Stimulated activated CD4-positive, alpha-beta T cell treated with anti-CD3 and anti-CD28 coated beads, TNF-alpha, amount 100 ng/mL, for 1 hour (primary cell): ENCODE results near the gene UBE2V1.
"Not testable (repeated sequence)": the region's sequence is repeated elsewhere in the genome, so short reads cannot be mapped to it uniquely, and the experiment has no call there.

ENCODE experiments used
- DNase-seq, 3 donors: peaks; one replicate each; pipeline ENCODE4 v3.0.0-alpha.2; 2020; ENCODE audit warnings: low read depth in 3 of 3, low spot score in 1 of 3

UBE2V1 gene

DNA sequence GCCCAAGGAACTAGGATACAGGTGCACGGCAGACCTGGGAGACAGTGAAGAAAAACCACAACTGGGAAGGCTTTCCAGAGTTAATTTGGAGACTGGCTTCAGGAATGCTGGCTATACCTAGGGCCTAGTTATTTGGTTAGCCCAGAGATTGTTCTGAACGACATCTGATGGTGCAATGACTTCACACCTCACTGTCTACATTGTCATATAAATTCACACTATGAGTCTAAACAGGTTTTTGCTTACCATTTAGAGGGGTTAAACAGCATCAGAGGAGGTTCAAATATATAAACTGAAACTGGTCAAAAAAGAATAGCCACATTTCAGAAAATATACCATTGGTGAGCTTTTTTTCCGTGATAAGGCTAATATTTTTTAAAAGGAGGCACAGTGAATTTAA lies 16.7 kb downstream of the UBE2V1 start:
- DNase-seq, result no peak

DNA sequence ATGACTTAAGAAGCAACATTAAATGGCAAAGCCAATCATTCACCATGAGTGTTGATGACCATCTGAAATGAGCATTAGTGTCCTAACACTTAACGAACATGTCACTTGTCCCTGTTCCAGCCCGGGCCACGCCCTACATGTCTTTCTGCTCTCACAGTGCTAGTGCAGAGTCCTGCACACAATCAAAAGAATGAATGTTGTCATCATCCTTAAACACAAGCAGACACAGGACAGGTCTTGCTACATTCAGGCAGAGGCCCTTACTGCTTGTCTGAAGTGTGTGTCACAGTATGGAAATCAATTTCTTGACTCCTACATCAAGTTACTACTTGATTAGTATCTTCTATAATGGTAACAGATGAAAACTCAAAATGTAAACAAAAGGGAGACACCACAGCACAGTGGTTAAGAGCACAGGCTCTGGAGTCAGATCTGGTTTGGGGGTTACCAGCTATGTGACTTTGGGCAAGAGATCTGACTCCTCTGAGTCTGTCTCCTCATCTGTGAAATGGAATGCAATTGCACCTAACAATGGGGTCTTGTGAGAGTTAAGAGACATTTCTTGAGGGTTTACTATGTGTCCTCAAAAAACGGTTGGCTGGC lies 17.4 kb downstream of the UBE2V1 start:
- no peak for DNase-seq

GRCh38 chr20:50094522-50094921 lies 18.4 kb downstream of the UBE2V1 start:
- DNase-seq, result no peak

- DNase-seq, result no peak
These were observed 19.7 kb downstream of the UBE2V1 start for GRCh38 chr20:50093240-50093639.

- no peak for DNase-seq
These were observed 20.5 kb downstream of the UBE2V1 start for GRCh38 chr20:50092436-50092835.

DNA sequence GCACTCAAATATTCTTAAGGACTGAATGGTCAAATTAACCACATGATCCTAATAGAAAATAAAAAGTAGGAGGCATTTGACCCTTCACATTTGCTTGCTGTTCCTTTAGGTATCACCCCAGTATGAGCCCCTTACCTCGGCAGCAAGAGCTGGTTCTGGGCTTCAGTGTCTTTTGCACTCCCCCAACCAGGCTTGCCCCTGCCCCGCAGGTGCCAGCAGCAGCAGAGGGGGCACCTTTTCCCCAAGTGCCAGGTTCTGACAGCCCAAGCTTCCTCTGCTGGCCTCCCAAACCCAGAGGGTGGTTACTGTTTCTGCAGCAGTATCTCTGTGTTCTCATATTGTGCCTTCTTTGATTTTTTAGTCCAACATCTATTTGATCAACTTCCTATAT lies 23.2 kb downstream of the UBE2V1 start:
- no peak for DNase-seq

GRCh38 chr20:50089140-50089786 lies 23.7 kb downstream of the UBE2V1 start:
- DNase-seq, result no peak

GRCh38 chr20:50088022-50088421 lies 24.9 kb downstream of the UBE2V1 start:
- DNase-seq, result no peak

DNA sequence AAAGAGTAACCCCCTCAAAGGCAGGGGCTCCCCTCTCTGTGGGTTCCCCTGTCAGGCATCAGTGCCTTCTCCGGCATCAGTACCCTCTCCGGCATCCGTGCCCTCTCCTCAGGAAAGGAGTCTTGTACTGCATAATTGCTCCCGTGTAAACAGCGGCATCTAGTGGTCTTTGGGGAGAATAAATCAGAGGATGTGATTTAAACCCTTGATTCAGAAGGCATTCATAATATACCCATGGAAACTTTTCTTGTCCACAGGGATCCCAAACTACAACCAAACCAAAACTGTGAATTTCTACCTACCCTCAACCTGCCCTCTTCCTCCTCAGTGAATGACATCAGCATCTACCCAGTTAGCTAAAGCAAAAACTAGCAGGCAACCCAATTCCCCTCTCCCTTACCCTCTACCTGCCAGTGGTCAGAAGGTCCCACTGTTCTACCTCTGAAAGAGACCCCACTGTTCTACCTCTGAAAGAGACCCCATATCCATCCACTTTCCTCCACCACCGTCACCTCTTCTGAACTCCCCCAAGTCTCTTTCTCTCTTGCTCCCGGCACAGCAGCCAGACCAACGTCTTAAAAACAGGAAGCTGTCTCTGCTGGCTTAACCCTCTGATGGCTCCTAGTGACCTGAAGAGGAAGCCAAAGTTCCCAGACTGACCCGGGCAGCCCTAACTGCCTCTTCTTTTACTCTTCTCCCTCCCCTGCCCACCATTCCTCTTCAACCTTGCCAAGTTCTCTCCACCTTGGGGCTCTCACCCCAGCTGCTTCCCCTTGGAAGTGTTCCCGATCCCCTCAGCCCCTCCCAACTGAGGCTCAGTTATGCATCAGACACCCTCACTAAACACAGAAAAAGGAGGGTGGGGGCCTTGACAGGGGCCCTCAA lies 27.2 kb downstream of the UBE2V1 start:
- DNase-seq, result no peak

DNA sequence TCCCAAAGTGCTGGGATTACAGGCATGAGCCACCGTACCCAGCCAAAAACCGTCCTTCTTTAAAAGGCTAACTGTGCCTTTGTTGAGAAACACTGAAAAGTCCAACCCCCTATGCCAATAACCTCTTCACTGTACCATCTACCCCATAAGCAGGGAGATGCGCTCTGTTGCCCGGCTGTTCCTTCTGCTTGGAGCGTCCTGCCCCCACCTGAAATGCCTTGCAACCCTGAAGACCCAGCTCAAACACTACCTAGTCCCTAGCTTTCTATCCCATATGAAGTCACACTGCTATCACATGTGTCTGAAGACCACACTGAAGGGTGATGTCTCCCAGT lies 27.8 kb downstream of the UBE2V1 start:
- no peak for DNase-seq

- no peak for DNase-seq
These were observed 29.9 kb downstream of the UBE2V1 start for GRCh38 chr20:50083034-50083433.

DNA sequence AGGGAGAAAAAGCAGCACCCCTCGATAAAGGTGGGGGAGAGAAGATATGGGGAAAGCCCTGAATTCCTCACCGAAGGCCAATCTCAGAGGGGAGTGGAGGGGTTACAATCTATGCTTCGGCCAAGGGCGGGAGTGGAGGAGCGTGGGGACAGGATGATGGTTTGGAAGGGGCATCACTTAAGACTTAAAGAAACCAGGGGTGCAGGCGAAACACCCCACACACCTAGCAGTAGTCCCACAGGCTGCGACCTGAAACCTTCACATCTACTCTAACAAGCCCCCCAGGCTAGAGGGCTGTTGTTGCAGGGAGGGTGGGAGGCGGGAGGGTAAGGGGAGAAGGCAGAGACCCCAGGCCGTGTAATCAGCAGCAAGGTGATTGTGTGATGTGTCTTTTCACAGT lies 30.9 kb downstream of the UBE2V1 start:
- DNase-seq, result not testable (repeated sequence)

DNA sequence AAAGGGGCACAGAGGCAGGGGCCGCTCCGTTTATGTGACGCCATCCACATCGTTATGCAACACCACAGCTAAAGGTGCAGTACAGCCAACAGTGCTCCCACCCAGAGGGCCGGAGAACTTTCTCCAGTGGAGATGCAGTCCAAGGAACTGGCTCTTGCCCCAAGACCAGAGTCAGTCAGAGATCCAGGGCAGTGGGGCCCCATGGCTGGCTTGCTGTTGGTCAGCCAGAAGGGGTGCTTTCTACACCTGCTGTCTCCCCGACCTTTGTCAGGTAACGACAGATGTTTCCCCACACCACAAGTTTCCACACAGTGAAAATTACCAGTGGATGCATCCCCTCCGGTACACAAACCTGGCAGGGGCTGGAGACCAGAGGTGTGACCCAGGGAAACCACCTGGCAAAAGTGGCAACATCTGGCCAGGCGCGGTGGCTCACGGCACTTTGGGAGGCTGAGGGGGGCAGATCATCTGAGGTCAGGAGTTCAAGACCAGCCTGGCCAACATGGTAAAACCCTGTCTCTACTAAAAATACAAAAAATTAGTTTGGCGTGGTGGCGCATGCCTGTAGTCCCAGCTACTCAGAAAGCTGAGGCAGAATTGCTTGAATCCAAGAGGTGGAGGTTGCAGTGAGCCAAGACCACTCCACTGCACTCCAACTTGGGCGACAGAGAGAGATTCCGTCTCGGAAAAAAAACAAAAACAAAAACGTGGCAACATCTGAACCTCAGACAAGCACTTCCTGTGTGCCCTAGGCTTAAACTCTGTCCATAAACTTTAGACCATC lies 34.9 kb downstream of the UBE2V1 start:
- DNase-seq, result no peak

DNA sequence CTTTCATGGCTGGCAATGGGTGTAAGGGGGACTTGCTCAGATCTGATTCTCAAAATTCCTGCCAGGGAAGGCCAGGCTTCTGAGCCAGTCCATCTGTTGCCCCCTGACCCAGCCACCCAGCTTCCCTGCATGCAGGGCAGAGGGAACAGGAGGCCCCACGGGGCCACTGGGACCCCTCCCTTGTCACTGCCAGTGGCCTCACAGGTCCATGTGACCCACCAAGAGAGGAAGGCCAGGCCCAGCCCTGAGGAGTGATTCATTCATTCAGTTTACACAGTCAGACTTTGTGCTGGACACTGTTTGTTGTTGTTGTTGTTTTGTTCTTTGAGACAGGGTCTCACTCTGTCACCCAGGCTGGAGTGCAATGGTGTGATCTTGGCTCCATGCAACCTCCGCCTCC lies 39.5 kb downstream of the UBE2V1 start:
- DNase-seq, result no peak

GRCh38 chr20:50071039-50071888 lies 41.7 kb downstream of the UBE2V1 start:
- peak; percentile 66 to 98 (median 87) for DNase-seq

- no peak for DNase-seq
These were observed 42.6 kb downstream of the UBE2V1 start for GRCh38 chr20:50070361-50070760.

DNA sequence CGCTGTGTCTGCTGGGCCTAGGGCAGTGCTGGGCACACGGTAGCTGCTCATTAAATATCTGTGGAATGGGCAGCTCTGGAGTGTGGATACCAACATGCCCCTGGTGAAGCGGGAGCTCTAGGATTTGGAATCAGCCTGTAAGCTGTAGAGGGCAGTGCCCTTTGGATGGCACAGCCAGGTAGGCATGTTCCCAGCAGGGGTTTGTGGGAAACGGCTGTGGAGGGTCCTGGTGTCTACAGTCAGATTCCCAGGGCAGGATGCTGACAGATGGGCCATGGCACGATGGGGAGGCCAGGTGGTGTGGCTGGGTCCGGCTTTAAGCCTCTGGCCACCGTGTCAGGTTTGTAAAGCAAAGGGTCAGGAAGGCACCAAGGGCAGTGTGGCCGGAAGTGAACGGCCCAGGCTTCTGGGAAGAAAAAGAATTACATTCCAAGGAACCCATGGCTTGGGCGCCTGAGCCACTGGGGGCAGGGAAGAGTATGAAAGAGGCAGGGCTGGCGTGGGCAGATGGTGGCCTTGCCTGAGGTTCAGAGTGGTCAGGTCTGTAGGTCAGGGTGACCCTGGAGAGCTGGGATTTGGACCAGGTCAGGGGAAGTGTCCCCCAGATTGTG lies 44.8 kb downstream of the UBE2V1 start:
- no peak for DNase-seq

GRCh38 chr20:50067461-50067860 lies 45.5 kb downstream of the UBE2V1 start:
- no peak for DNase-seq

GRCh38 chr20:50067018-50067417 lies 45.9 kb downstream of the UBE2V1 start:
- DNase-seq, result no peak

DNA sequence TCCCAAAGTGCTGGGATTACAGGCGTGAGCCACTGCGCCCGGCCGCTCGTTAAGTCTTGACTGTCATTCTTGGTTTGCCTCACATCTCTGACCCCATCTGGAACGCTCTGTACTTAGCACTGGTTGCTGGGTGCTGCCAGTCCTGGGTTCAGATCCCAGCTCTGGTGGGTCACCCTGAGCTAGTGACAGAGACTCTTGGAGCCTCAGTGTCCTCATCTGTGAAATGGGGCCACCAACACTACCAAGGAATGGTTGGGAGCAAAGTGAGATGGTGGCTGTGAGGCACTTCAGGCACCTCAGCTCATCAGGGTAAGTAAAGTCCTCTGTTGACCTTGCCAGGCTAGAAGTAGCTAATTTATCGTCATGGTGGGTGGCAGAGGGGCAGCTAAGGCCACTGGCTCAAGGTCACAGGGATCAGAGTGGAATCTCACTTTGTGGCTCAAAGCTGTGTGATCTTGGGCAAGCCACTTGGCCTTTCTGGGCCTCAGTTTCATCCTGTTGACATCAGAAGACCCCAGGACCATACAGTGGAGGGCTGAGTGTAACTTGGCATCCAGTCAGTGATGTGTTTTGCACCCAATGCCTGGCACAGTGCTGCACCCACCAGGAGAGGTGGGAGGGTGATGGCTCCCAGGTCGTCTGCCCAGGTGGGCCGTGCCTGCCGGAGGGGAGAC lies 46.7 kb downstream of the UBE2V1 start:
- DNase-seq, result no peak
